Measurements from ENCODE around the gene RRAS. TPM values are rescaled to one million over a fixed set of nuclear protein-coding genes. Genes with fewer than 3 reads are reported as not detected.

Gene RRAS
- total RNA-seq, 1 experiment from 2014 or later = 55.9 TPM

GRCh38 chr19:49596954-49597702 is 42.8 kb downstream of the RRAS start:
- H3K4me1 ChIP-seq (ENCODE audit: control insufficient read depth in 1 of 2, insufficient read depth in 2 of 2, low read length in 2 of 2) = peaks cover 6 to 19% of the 10 kb centered on the region in 2 experiments; a peak in 3 of 4 replicates
- DNase-seq (ENCODE audit: low read depth, low spot score) (no peak), ATAC-seq (no peak)
- H3K9me3 ChIP-seq (ENCODE audit: control insufficient read depth in 1 of 2, insufficient read depth in 1 of 2, low read depth in 1 of 2, low read length in 2 of 2) = no peaks in the 10 kb centered on the region
- H3K9ac ChIP-seq (ENCODE audit: low read length) = no peak overlapping the region
- no peaks in the 10 kb centered on the region for H3K9me2 ChIP-seq (ENCODE audit: insufficient read depth)
- peaks cover 29 to 46% of the 10 kb centered on the region in 2 experiments; a peak in 3 of 4 replicates for H3K36me3 ChIP-seq (ENCODE audit: control insufficient read depth in 1 of 2, insufficient read depth in 2 of 2, low read length in 2 of 2)
- H2AFZ ChIP-seq (ENCODE audit: low read depth, low read length, poor library complexity, severe bottlenecking) = no peak overlapping the region
- intact Hi-C loops (cut with micrococcal nuclease) = no loop called here
- no peak overlapping the region for H3K4me3 ChIP-seq (replicated peaks in 1 of 2; ENCODE audit: low read depth in 1 of 2, low read length in 2 of 2)
- H3K79me2 ChIP-seq (ENCODE audit: insufficient read depth, low read length) = peaks cover 61% of the 10 kb centered on the region
- H3K27ac ChIP-seq (ENCODE audit: low read depth, low read length) = no peak overlapping the region
- ChIA-PET RAD21 (ENCODE audit: low non-redundant PET in 1 of 2, low total read pairs in 2 of 2, uncharacterized antibody in 2 of 2, unreplicated experiment in 2 of 2) (no interaction called here), POLR2A (no interaction called here), CTCF (no interaction called here)
- TF ChIP-seq POLR2A (IDR thresholded peaks at IDR 0.05; ENCODE audit: borderline replicate concordance, extremely low read depth, insufficient read depth, insufficient read length) (no peak), POLR2AphosphoS5 (IDR thresholded peaks at IDR 0.05; ENCODE audit: low read depth, low read length) (0 out of 2 replicates have a peak, but pooled peaks have one; percentile 21)
- no TSS peak for BruUV-seq (replicated peaks)
- no peak overlapping the region for H3K4me2 ChIP-seq (ENCODE audit: low read length)
- peaks cover 8% of the 10 kb centered on the region; the same call in 1 of the 2 replicates for H4K20me1 ChIP-seq (ENCODE audit: insufficient read depth)
- no peaks in the 10 kb centered on the region for H3K27me3 ChIP-seq (ENCODE audit: insufficient read depth, low read length)

DNA sequence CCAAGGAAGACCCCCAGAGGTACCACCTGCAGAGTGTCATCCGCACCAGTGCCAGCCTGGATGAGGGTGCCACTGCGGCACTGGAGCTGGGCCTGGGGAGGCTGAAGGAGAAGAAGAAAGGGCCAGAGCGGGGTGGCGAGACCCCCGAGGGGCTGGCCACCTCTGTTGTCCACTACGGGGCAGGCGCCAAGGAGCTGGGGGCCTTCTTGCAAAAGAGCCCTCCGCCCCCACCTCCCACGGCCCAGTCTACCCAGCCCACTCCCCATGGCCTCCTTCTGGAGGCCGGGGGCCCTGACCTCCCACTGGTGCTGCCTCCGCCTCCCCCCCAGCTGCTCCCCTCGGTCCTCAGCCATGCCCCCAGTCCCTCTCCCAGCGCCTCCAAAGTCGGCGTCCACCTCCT is 43.5 kb downstream of the RRAS start:
- no peak overlapping the region for H3K9ac ChIP-seq (ENCODE audit: low read length)
- H4K20me1 ChIP-seq (ENCODE audit: insufficient read depth) = peaks cover 8% of the 10 kb centered on the region; the same call in 1 of the 2 replicates
- peaks cover 26 to 41% of the 10 kb centered on the region in 2 experiments; a peak in 3 of 4 replicates for H3K36me3 ChIP-seq (ENCODE audit: control insufficient read depth in 1 of 2, insufficient read depth in 2 of 2, low read length in 2 of 2)
- BruUV-seq (replicated peaks) = no TSS peak
- ChIA-PET CTCF (no interaction called here), RAD21 (ENCODE audit: low non-redundant PET in 1 of 2, low total read pairs in 2 of 2, uncharacterized antibody in 2 of 2, unreplicated experiment in 2 of 2) (no interaction called here), POLR2A (no interaction called here)
- H3K4me2 ChIP-seq (ENCODE audit: low read length) = no peak overlapping the region
- TF ChIP-seq SP1 (IDR thresholded peaks at IDR 0.05; ENCODE audit: low read depth) (no peak), YY1 (IDR thresholded peaks at IDR 0.05; ENCODE audit: extremely low read depth, insufficient replicate concordance, low read depth, low read length) (no peak)
- peaks cover 6 to 21% of the 10 kb centered on the region in 2 experiments; a peak in 3 of 4 replicates for H3K4me1 ChIP-seq (ENCODE audit: control insufficient read depth in 1 of 2, insufficient read depth in 2 of 2, low read length in 2 of 2)
- no peaks in the 10 kb centered on the region for H3K27me3 ChIP-seq (ENCODE audit: insufficient read depth, low read length)
- H3K9me2 ChIP-seq (ENCODE audit: insufficient read depth) = no peaks in the 10 kb centered on the region
- no peak for ATAC-seq
- no peak overlapping the region for H3K27ac ChIP-seq (ENCODE audit: low read depth, low read length)
- H3K9me3 ChIP-seq (ENCODE audit: control insufficient read depth in 1 of 2, insufficient read depth in 1 of 2, low read depth in 1 of 2, low read length in 2 of 2) = no peaks in the 10 kb centered on the region
- peaks cover 65% of the 10 kb centered on the region for H3K79me2 ChIP-seq (ENCODE audit: insufficient read depth, low read length)
- H2AFZ ChIP-seq (ENCODE audit: low read depth, low read length, poor library complexity, severe bottlenecking) = no peak overlapping the region
- DNase-seq (ENCODE audit: low read depth, low spot score) = no peak
- intact Hi-C loops (cut with micrococcal nuclease) = no loop called here
- no peak overlapping the region for H3K4me3 ChIP-seq (replicated peaks in 1 of 2; ENCODE audit: low read depth in 1 of 2, low read length in 2 of 2)

Measured in HCT116 (cell line).